ENCODE measurements around the gene BCR. TPM values are rescaled to one million over a fixed set of nuclear protein-coding genes. Genes with fewer than 3 reads are reported as not detected.

Gene BCR
- total RNA-seq, 2 donors from 2014 or later: 91.8 to 93.2 TPM

- H3K27ac Mint-ChIP-seq: peak overlapping the region; percentile 29
- H3K9me3 ChIP-seq (ENCODE audit: control insufficient read depth, low read length, poor library complexity, severe bottlenecking): no peaks in the 10 kb centered on the region
- no peaks in the 10 kb centered on the region for H3K27me3 Mint-ChIP-seq
- no peak overlapping the region for H3K4me3 Mint-ChIP-seq
- DNase-seq (no peak), ATAC-seq (no peak)
- H3K36me3 Mint-ChIP-seq (ENCODE audit: low read depth): no peaks in the 10 kb centered on the region
- peaks cover 6% of the 10 kb centered on the region for H3K4me1 Mint-ChIP-seq
These were observed 100.7 kb downstream of the BCR start for GRCh38 chr22:23281053-23281405.

DNA sequence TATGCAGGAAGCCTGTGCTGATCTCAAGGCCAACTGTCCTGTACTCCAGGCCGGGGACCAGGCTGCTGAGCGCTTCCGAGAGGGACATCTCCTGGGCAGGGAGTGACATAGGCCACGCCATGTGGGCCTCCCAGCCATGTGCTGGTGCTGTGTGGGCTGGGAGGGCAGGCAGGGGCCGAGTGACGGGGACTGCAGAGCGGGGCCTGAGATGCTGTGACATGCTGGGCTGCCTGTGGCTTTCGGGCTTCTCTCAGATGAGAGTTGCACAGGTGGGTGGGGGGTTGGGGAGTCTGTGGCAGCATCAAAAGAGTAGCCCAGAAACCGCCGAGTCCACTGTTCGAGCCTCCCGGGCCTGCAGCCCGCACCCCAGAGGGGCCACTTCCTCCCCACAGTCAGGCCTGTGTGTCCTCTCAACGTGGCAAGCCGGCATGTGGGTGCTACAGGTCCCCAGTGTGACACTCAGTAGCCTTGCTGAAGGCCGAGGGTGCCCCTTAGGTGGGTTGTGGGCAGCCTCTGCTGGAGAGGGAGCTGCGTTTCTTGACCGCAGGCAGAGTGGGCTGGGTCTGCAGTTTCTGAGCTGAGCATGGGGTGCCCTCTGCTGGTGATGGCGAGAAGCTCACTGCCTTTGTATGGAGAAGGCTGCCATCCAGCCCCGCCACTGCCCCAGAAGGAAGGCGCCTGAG, 101.2 kb downstream of the BCR start:
- Mint-ChIP-seq H3K4me3 (no peak overlapping the region), H3K4me1 (peaks cover 7% of the 10 kb centered on the region), H3K27me3 (no peaks in the 10 kb centered on the region), H3K27ac (peak overlapping the region; percentile 29), H3K36me3 (ENCODE audit: low read depth) (no peaks in the 10 kb centered on the region)
- DNase-seq (peak; percentile 61 to 77 (median 62)), ATAC-seq (peak; percentile 86)
- H3K9me3 ChIP-seq (ENCODE audit: control insufficient read depth, low read length, poor library complexity, severe bottlenecking): no peaks in the 10 kb centered on the region

GRCh38 chr22:23282089-23282501, 101.8 kb downstream of the BCR start:
- Mint-ChIP-seq H3K4me1 (peaks cover 8% of the 10 kb centered on the region), H3K27ac (peak overlapping the region; percentile 29), H3K36me3 (ENCODE audit: low read depth) (no peaks in the 10 kb centered on the region), H3K27me3 (no peaks in the 10 kb centered on the region), H3K4me3 (no peak overlapping the region)
- no peak for ATAC-seq
- no peaks in the 10 kb centered on the region for H3K9me3 ChIP-seq (ENCODE audit: control insufficient read depth, low read length, poor library complexity, severe bottlenecking)
- DNase-seq: no peak

DNA sequence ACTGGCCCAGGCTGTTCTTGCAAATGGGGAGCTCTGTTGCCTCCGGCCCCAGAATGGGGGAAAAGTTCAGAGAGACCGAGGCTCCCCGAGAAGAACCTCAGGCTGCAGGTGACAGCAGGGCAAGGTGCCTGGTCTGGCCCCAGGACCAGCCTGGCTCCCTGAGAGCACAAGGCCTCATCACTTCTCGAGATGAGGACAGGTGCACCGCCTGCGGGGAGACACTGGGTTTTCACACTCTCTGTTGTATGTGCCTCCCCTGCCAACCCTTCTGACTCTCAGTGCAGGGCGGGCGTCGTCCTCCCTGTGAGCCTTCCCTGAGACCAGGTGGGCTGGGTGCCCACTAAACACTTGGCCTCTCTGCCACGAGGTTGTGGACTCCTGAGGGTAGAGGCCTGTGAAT, 102.2 kb downstream of the BCR start:
- H3K9me3 ChIP-seq (ENCODE audit: control insufficient read depth, low read length, poor library complexity, severe bottlenecking): no peaks in the 10 kb centered on the region
- ATAC-seq (no peak), DNase-seq (no peak)
- peaks cover 8% of the 10 kb centered on the region for H3K4me1 Mint-ChIP-seq
- no peak overlapping the region for H3K27ac Mint-ChIP-seq
- H3K27me3 Mint-ChIP-seq: no peaks in the 10 kb centered on the region
- H3K4me3 Mint-ChIP-seq: no peak overlapping the region
- no peaks in the 10 kb centered on the region for H3K36me3 Mint-ChIP-seq (ENCODE audit: low read depth)

DNA sequence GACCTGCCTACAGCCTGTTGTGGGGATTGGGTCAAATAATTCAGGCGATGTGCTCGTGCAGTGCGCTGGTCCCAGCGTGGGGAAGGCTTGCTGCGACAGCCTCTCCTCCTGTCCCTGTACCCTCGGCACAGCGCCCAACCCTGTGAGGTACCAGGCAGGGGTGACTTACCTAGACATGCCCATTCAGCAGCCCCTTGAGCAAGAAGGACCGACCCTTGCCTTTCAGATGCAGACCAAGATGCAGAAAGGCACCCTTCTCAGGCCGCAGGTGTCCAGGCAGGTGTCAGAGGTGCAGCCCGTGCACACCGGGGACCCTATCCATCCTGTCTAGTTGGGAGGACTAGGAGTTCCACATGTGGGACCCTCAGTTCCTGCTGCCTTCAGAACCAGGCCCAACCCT, 102.7 kb downstream of the BCR start:
- H3K9me3 ChIP-seq (ENCODE audit: control insufficient read depth, low read length, poor library complexity, severe bottlenecking): no peaks in the 10 kb centered on the region
- DNase-seq (no peak), ATAC-seq (no peak)
- no peaks in the 10 kb centered on the region for H3K27me3 Mint-ChIP-seq
- no peak overlapping the region for H3K27ac Mint-ChIP-seq
- H3K36me3 Mint-ChIP-seq (ENCODE audit: low read depth): no peaks in the 10 kb centered on the region
- peaks cover 8% of the 10 kb centered on the region for H3K4me1 Mint-ChIP-seq
- H3K4me3 Mint-ChIP-seq: no peak overlapping the region

GRCh38 chr22:23283591-23284503, 103.5 kb downstream of the BCR start:
- H3K9me3 ChIP-seq (ENCODE audit: control insufficient read depth, low read length, poor library complexity, severe bottlenecking): no peaks in the 10 kb centered on the region
- H3K27me3 Mint-ChIP-seq: no peaks in the 10 kb centered on the region
- H3K4me1 Mint-ChIP-seq: peaks cover 6% of the 10 kb centered on the region
- ATAC-seq (no peak), DNase-seq (no peak)
- no peak overlapping the region for H3K4me3 Mint-ChIP-seq
- no peak overlapping the region for H3K27ac Mint-ChIP-seq
- no peaks in the 10 kb centered on the region for H3K36me3 Mint-ChIP-seq (ENCODE audit: low read depth)

- Mint-ChIP-seq H3K4me3 (no peak overlapping the region), H3K36me3 (ENCODE audit: low read depth) (no peaks in the 10 kb centered on the region)
- DNase-seq: no peak
These were observed 104.3 kb downstream of the BCR start for GRCh38 chr22:23284504-23285033.

GRCh38 chr22:23285236-23285635, 104.9 kb downstream of the BCR start:
- DNase-seq: no peak
- Mint-ChIP-seq H3K4me1 (peaks cover 2% of the 10 kb centered on the region), H3K27ac (no peak overlapping the region), H3K27me3 (no peaks in the 10 kb centered on the region), H3K36me3 (ENCODE audit: low read depth) (no peaks in the 10 kb centered on the region), H3K4me3 (no peak overlapping the region)
- ATAC-seq: no peak
- no peaks in the 10 kb centered on the region for H3K9me3 ChIP-seq (ENCODE audit: control insufficient read depth, low read length, poor library complexity, severe bottlenecking)

More at GRCh38 chr22:23284504-23285033, 104.3 kb downstream of the BCR start:
- Mint-ChIP-seq H3K4me1 (peaks cover 4% of the 10 kb centered on the region), H3K27ac (no peak overlapping the region), H3K27me3 (no peaks in the 10 kb centered on the region)
- no peak for ATAC-seq
- H3K9me3 ChIP-seq (ENCODE audit: control insufficient read depth, low read length, poor library complexity, severe bottlenecking): no peaks in the 10 kb centered on the region

DNA sequence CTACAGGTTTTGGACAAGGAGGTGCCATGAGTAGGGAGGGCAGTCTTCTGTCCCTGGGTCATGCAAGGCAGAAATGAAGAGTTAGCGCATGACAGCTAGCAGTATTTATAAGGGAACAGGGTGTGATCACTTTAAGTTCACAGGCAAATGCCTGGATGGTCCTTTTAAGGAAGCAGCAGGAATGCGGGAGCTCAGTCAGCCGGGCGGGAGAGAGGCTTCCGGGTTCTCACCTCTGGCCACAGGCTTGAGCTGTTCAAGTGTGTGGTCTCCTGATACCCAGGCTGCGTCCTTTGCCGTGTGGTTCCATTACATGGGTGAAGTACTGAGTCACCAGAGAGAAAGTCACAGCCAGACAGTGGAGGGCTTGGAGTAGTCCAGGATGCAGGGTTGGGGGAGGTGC, 105.4 kb downstream of the BCR start:
- peaks cover 2% of the 10 kb centered on the region for H3K4me1 Mint-ChIP-seq
- H3K27me3 Mint-ChIP-seq: no peaks in the 10 kb centered on the region
- DNase-seq: no peak
- no peak overlapping the region for H3K27ac Mint-ChIP-seq
- H3K4me3 Mint-ChIP-seq: no peak overlapping the region
- ATAC-seq: no peak
- H3K9me3 ChIP-seq (ENCODE audit: control insufficient read depth, low read length, poor library complexity, severe bottlenecking): no peaks in the 10 kb centered on the region
- no peaks in the 10 kb centered on the region for H3K36me3 Mint-ChIP-seq (ENCODE audit: low read depth)

GRCh38 chr22:23286296-23286695, 106.0 kb downstream of the BCR start:
- no peak for ATAC-seq
- Mint-ChIP-seq H3K27me3 (no peaks in the 10 kb centered on the region), H3K4me3 (no peak overlapping the region), H3K36me3 (ENCODE audit: low read depth) (peaks cover under 1% of the 10 kb centered on the region), H3K27ac (no peak overlapping the region), H3K4me1 (peaks cover 2% of the 10 kb centered on the region)
- no peak for DNase-seq
- H3K9me3 ChIP-seq (ENCODE audit: control insufficient read depth, low read length, poor library complexity, severe bottlenecking): no peaks in the 10 kb centered on the region

GRCh38 chr22:23287136-23288095, 107.1 kb downstream of the BCR start:
- ATAC-seq (no peak), DNase-seq (no peak)
- peaks cover 5% of the 10 kb centered on the region for H3K4me1 Mint-ChIP-seq
- no peaks in the 10 kb centered on the region for H3K27me3 Mint-ChIP-seq
- H3K27ac Mint-ChIP-seq: no peak overlapping the region
- H3K9me3 ChIP-seq (ENCODE audit: control insufficient read depth, low read length, poor library complexity, severe bottlenecking): no peaks in the 10 kb centered on the region
- H3K4me3 Mint-ChIP-seq: no peak overlapping the region
- peaks cover 4% of the 10 kb centered on the region for H3K36me3 Mint-ChIP-seq (ENCODE audit: low read depth)

DNA sequence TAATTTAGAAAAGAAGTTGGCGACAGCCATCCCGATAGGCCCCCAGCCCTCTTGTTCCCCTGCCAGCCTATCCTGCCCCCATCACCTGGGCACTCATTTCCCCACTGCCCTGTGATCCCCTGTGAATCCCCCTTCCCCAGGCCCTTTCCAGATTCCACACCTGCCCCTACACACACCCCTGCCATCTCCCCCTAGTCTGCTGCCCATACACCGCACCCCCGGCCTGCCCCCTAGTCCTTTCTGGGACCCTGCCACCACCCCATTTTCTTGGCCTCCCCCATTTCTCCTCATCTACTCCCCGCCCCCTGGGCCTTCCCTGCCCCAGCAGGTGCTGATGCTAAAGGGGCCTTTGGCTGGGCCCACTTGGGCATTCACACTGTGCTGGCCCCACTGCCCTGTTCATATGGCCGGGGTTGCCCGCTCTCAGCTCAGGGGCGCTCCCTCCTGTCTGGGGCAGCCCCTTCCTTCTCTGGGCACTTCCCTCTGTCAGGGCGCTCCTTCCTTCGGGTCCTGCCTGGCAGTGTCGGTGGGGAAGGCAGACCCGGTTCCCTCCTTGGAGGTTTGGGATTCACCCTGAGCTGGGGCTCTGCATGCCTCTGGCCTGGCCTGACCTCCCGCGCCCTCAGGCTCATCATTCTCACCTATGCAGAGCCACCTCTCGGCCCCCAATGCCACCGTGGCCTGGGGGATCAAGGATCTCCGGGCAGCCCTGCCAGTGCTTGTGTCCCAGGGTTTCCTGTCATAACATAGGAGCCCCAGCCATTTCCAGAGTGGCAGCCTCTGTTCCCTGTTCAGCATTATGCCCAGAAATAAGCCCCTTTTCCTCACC, 108.2 kb downstream of the BCR start:
- DNase-seq: no peak
- no peak for ATAC-seq
- no peak overlapping the region for H3K4me3 Mint-ChIP-seq
- peaks cover 5% of the 10 kb centered on the region for H3K4me1 Mint-ChIP-seq
- no peaks in the 10 kb centered on the region for H3K9me3 ChIP-seq (ENCODE audit: control insufficient read depth, low read length, poor library complexity, severe bottlenecking)
- no peaks in the 10 kb centered on the region for H3K27me3 Mint-ChIP-seq
- peak overlapping the region; percentile 34 for H3K27ac Mint-ChIP-seq
- peaks cover 4% of the 10 kb centered on the region for H3K36me3 Mint-ChIP-seq (ENCODE audit: low read depth)

Data from T-helper 17 cell (primary cell).